Activated T-helper 9 cell treated with anti-CD3 and anti-CD28 coated beads, Interleukin-2, amount 50 U/mL, for 16 hours (primary cell): ENCODE measurements around the gene STARD13.
"Not testable (repeated sequence)": the region's sequence is repeated elsewhere in the genome, so short reads cannot be mapped to it uniquely, and the experiment has no call there.

Experiments used
- DNase-seq: peaks from one replicate; pipeline ENCODE4 v3.0.0-alpha.2; 2020; ENCODE audit warnings: low read depth

Gene STARD13

DNA sequence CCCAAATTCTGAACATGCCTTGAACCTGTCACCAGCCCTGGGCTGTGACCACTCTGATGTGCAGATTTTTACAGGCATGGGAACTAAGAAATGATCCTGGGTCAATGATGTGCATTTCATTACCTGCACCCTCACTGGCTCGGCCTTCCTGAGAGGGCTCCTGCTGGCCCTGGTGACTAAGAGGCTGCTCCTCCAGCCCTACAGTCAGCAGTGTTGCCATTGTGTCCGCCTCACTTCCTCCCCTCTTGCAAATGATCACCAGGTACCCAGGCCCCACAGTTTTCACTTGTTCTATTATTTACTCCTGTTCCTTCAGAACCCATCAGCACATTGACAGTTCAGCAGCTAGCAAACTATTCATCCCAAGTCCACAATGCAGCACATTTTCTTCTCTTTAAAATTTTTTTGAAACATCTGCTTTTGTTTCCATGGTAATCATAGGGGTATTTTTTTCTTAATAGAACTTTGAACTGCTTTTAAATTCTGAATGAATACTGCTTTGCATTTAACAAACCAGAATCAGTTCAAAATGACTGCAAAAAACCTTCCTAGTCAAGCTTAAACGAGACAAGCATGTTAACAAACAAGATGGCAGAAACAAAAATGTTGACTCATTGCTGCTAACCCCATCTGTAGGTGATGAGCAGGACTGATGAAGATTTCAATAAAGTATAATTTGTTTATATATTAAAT lies 29.3 kb downstream of the STARD13 start:
- no peak for DNase-seq

DNA sequence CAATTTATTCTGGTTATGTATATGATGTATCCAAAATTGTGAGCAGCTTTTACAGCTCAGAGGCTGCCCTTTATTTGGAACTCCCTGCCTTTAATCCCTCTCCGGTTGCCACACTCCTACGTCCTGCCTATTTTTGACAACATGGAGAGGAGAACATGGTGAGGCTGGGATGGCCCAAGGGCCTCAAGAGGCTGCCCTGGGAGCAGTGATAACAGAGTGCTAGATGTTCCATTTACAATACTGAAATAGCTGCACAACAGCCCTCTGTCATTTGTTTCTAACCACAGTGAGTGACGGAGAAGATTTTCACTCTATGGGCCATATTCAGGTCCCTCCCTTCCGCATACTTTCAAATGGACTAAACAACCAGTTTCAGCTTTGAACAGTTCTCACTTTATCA lies 33.4 kb downstream of the STARD13 start:
- DNase-seq: no peak

- no peak for DNase-seq
Measured at GRCh38 chr13:33251131-33251661, 34.4 kb downstream of the STARD13 start.

GRCh38 chr13:33250609-33251008 lies 34.9 kb downstream of the STARD13 start:
- DNase-seq: no peak

DNA sequence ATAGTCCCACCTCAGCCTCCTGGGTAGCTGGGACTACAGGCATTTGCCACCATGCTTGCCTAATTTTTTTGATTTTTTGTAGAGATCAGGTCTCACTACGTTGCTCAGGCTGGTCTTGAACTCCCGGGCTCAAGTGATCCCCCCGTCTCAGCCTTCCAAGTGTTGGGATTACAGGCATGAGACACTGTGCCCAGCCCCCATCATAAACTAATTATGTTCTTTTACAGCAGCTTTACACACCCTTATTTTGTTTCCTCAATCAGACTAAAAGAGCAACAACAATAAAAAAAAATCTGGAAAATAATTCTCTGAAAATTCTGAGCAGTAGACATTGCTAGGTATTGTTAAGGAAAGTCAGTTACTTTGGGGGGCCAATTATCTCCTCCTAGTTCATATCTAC lies 35.7 kb downstream of the STARD13 start:
- no peak for DNase-seq

- DNase-seq: no peak
Measured at GRCh38 chr13:33249066-33249465, 36.5 kb downstream of the STARD13 start.

GRCh38 chr13:33245505-33246158 lies 39.9 kb downstream of the STARD13 start:
- no peak for DNase-seq

DNA sequence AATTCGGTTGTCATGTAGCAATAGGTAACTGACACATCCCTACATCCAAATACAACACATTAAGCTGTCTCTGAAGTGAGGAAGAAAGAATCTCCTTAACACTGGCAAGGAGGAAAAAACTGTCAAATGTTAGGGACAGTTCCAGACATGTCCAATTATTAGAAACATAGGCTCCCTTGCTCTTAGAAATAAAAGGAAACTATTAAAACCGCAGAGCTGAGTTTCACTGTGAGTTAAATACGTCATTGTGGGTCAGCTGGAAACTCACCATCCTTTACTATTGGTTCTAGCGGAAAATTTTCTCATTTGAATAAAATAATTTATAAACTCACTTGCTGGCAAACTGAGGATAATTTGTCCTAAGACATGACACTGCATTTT lies 40.7 kb downstream of the STARD13 start:
- DNase-seq: no peak

DNA sequence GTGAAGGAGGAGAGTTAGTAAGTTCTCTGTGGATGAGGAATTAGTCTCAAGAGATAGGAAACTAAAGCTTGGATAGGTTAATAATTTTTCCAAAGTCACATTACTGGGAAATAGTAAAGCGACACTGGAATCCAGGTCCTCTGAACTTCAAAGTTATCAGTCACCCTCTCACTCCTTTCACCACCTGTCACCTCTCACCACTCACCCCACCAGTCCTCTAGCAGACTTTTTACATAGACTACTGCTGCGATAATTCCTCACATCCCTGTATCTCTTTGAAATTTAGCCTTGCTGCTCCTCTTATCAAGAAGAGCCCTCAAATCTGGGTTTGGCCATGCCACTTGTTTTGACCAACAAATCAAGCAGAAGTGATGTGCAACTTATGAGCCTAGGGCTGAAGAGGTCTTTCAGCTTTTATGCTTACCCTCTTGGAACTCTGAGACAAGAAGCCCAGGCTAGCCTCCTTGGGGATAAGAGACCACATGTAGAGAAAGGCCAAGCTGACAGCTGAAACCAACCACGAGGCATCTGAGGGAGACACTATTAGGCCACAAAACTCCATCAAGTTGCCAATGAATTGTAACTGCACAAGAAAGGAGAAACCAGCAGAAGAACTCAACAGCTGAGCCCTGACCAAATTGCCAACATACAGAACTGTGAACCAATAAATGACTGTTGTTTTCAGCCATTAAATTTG lies 41.2 kb downstream of the STARD13 start:
- DNase-seq: no peak

- no peak for DNase-seq
Measured at GRCh38 chr13:33242984-33243617, 42.5 kb downstream of the STARD13 start.

- not testable (repeated sequence) for DNase-seq
Measured at GRCh38 chr13:33242372-33242771, 43.2 kb downstream of the STARD13 start.

DNA sequence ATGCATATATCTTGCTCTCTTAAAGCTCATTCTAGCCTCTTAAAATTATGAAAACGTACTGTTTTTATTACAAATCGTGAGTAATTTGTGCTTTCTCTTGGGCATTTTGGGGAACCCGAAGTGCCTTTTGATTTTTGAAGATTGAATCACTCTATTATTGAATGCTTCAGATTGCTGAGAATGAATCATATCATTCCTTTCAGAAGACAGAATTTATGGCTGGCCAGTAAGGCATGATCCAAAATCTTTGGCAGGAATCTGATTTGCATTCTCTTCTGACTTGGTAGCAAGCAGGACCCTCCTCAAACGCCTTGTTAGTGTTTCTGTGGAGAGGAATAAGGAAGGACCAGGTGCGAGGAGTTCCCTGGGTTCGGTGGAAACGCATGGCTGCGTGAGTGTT lies 49.5 kb downstream of the STARD13 start:
- no peak for DNase-seq

DNA sequence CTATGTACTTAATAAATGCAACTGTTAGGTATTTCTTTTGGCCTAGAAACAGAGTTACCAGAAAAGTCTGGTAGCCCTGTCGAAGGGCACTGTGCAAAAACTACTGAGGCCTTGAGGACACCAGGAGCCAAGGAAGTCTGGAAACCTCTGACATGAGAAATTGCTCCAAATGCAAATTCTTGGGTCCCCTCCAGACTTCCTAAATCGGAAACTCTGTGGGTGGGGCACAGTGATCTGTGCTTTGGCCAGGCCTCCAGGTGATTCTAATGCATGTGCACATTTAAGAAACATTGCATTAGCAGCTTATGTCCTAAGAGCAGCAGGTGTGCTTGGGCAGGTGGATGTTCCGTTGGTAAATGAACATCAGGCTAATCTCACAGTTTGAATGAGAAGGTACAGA lies 50.0 kb downstream of the STARD13 start:
- DNase-seq: no peak

- no peak for DNase-seq
Measured at GRCh38 chr13:33235078-33235477, 50.5 kb downstream of the STARD13 start.

DNA sequence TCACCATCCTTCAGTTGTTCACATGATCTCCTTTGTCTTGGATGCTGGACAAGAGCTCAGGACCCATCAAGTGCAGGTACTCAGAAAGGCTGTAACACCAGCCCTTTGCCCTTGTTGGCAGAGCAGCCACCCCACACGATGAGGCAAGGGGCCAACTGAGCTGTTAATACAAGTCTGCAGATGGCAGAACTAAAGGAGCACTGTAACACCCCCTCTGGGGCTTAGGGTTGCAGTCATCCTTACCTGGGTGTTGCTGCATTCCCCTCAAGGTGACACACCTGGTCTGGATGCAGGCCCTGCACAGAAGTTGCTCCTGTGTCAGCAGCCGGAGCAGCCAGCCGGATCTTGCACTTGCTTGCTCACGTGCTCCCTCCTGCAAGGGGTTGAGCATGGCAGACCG lies 52.0 kb downstream of the STARD13 start:
- no peak for DNase-seq

- DNase-seq: no peak
Measured at GRCh38 chr13:33232883-33233282, 52.7 kb downstream of the STARD13 start.

DNA sequence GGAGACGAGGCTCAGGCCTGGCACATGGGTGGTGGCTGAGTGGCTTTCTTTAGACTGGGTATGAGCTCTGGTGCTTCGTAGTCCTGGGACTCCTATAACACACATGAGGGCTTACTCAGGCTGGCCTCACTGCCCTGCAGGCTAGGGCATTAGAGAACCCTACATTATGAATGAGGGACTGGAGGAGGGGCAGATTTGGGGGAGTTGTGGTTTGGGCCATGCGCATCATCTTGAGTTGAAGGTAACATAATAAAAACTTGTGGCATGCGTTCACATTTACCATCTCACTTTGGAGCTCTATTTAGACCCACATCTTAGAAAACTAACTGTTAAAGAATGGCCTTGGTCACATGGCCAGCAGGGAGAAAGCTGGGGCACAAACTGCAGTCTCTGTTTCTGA lies 54.2 kb downstream of the STARD13 start:
- DNase-seq: no peak

GRCh38 chr13:33230178-33230881 lies 55.2 kb downstream of the STARD13 start:
- DNase-seq: no peak

DNA sequence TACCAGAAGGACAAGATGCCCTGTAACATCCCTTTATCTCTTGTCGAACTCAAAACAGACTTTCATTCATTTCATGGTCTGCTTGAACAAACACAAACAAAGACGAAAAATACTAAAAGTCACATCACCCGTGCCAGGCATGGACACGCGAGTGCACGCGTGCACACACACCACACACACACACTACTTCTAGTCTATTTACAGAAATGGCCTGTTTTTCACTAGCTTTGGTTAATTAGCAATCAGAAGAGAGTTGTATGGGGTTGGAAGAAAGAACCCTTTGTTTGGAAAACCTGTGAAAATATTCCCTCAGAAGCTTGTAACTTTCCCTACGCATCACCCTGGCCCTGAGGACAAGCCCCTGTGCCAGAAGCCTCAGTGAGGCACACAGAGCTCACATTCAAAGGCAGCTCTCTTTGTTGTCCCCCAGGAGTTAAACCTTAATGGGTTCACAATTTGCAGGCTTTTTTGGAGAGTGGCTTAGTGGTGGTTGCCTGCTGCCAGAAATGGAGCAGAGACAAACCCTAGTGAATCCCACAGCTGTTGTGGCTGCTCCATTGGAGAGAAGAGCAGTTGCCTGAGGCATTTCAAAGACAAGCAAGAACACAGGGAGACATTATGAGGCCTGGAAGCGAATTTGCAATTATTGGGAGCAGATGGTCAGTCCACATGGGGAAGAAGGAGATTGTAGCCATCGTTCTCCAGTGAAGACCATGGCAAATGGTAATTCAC lies 55.9 kb downstream of the STARD13 start:
- DNase-seq: no peak

DNA sequence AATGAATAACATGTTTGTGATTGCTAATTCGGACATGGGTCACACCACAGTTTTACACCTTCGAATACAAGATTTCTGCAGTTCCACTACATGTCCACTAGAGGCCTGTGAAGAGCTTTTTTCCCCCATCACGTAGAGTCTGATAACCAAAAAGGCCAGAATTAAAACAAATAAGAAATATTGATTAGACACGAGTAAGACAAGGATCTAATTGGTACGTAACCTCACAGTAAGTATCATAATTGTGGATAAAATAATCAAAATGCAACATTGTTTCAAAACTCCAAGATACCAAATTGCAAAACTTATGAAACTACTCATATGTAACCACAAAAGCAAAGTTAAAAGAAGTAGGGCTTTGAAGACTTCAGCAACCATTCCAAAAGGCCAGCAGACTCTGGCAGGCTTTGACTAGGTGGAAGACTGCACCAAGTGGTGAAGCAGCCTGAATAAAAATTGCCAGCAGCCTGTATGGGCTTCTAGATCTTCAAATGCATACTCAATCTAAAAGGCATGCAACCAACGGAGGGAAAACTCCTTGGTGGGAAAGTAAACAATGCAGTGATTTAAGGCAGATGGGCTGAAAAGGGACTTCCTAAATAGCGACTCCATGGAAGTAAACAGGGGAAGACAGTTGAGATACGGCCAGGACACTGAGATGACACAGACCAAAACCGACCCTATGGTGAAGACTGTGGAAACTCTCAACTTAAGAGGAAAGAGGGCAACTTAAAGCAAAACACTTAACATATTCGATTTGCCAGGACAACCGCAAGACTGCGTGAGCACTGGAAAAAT lies 56.7 kb downstream of the STARD13 start:
- DNase-seq: no peak
